KBM-7 (cell line): ENCODE measurements around the gene CAPN10.
A peak's percentile ranks its signal among the peaks of the same experiment; 100 is the strongest.
"Not testable (repeated sequence)": the region's sequence is repeated elsewhere in the genome, so short reads cannot be mapped to it uniquely, and the experiment has no call there.

Experiments used
- DNase-seq: peaks from one replicate; pipeline ENCODE4 v3.0.0-alpha.2; 2015
- in situ Hi-C: fragments of 300-500 bp; cut with MboI; formaldehyde crosslinking; loops from 2 replicates; pipeline ENCODE4 v1.14.3; 2020; ENCODE audit warnings: low sequenced_read_pairs, low pct_unique_long_range_greater_than_20kb, mixed read lengths

Gene CAPN10

GRCh38 chr2:240615820-240616547, 29.4 kb downstream of the CAPN10 start:
- in situ Hi-C loops = no loop called here
- DNase-seq = peak; percentile 26

GRCh38 chr2:240616860-240617666, 30.5 kb downstream of the CAPN10 start:
- peak; percentile 24 for DNase-seq
- in situ Hi-C loops = not testable (repeated sequence)

DNA sequence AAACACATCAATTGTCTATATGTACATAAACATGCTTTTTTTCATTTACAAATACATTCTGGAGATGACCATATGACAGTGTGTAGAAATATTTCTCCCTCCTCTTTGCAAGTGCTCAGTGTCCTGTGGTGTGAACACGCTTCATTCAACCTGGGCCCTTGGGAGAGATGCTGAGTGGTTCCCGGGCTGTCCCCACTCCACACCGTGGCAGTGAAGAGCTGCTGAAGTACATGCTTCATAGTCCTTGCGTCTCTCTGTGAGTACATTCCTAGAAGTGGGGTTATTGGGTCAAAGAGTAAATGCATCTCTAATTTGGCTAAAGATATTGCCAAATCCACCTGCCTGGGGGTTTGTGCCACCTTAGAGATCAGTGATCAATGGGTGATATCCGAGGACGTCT, 32.2 kb downstream of the CAPN10 start:
- DNase-seq = no peak
- in situ Hi-C loops = no loop called here

DNA sequence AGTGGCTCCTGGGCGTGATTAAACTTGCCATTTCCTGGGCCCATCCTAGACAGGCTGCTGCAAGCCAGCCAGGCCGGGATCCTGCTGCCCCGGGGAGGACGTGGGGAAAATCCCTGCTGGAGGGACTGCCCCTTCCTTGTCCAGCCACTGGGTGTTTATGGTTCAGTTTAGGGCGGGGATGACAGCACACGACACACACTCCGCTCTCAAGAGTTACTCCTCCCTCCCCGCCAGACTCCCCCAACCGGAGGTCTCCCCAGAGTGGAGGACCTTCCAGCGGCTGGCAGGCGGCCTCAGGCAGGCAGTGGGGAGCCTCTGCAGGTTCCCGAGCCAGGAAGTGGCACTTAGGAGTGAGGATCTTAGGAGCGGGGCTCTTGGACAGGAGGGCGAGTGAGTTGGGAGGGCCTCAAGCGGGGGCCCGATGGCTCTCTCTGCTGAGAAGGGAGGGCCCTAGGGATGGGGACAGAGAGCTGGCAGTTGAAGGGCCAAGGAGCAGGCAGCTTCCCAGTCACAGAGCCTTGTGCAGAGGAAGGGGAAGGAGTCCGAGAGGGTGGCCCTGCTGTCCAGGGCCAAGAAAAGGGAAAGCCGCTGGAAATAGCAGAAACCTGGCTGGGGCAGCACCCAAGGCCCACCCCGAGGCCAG, 33.1 kb downstream of the CAPN10 start:
- no peak for DNase-seq
- in situ Hi-C loops = no loop called here

- in situ Hi-C loops = no loop called here
- DNase-seq = no peak
Observed at GRCh38 chr2:240620149-240620731, 33.7 kb downstream of the CAPN10 start.

GRCh38 chr2:240620859-240621258, 34.3 kb downstream of the CAPN10 start:
- DNase-seq = no peak
- in situ Hi-C loops = no loop called here

DNA sequence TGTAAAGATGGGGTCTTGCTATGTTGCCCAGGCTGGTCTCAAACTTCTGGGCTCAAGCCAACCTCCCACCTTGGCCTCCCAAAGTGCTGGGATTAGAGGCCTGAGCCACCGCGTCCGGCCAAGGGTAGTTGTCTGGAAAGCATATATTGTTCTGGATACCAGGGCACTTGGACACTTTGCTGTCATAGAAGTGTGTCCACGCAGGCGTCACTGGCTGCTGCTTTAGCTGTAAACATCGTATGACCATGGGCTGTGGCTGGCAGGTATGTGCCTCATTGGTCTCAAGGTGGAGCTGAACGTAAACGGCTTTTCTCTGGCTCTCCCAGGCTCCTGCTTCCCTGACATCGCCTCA, 35.5 kb downstream of the CAPN10 start:
- no peak for DNase-seq
- in situ Hi-C loops = no loop called here

- DNase-seq = peak; percentile 45
- in situ Hi-C loops = no loop called here
Observed at GRCh38 chr2:240622531-240623235, 36.1 kb downstream of the CAPN10 start.

- no peak for DNase-seq
- in situ Hi-C loops = no loop called here
Observed at GRCh38 chr2:240623531-240624010, 37.0 kb downstream of the CAPN10 start.

DNA sequence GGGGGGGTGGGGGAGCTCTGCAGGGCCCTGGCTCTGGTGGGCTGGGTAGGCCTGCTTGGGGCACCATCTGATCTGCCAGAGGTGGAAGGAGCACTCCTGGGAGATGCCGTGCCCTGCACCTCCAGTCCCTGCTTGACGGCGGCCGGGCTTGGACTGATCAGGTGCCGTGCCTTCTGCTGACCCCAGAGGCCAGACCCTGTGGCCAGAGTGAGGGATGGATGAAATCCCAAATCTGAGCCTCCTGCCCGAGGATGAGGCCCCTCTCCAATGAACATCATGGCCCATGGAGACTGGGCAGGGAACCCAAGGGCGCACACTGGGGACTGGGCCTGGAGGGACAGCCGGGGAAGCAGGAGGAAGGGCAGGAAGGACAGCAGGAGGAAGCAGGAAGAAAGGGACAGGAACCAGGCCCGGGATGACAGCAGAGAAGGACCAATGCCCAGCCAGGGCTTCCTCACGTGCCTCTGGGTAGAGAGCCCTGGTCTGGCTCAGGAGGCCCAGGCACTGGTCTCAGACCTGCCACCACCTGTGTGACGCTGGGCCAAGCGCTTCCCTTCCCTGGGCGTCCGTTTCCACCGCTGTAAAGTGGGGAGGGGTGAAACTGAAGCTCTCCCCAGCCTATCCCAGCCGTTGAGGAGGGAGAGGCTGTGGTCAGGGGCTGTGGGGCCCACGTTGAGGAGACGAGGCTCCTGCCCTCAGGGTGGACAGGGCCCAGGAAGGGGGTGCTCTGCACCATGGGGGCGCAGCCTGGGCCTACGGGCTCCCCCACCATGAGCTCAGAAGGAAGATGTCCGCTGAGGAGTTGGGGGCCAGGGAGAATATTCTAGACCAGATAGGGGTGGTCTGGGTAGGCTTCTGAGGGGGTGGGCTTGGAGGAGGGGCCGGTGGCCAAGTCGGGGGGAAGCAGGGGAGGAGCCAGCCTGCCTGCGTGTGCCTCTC, 37.7 kb downstream of the CAPN10 start:
- DNase-seq = no peak
- in situ Hi-C loops = no loop called here

- peak; percentile 86 for DNase-seq
- in situ Hi-C loops = no loop called here
Observed at GRCh38 chr2:240624950-240625621, 38.6 kb downstream of the CAPN10 start, which contains the start of gene GPR35. Gene GPR35, plus strand, starts transcription at chr2:240625480. Its CDS starts 4,473 bp downstream, at chr2:240629953.

GRCh38 chr2:240626531-240627300, 40.2 kb downstream of the CAPN10 start:
- in situ Hi-C loops = no loop called here
- DNase-seq = peak; percentile 70

GRCh38 chr2:240627736-240628506, 41.4 kb downstream of the CAPN10 start:
- in situ Hi-C loops = no loop called here
- no peak for DNase-seq

GRCh38 chr2:240628507-240628807, 41.9 kb downstream of the CAPN10 start:
- in situ Hi-C loops = no loop called here
- no peak for DNase-seq

- DNase-seq = no peak
- in situ Hi-C loops = no loop called here
Observed at GRCh38 chr2:240628808-240629618, 42.5 kb downstream of the CAPN10 start.

DNA sequence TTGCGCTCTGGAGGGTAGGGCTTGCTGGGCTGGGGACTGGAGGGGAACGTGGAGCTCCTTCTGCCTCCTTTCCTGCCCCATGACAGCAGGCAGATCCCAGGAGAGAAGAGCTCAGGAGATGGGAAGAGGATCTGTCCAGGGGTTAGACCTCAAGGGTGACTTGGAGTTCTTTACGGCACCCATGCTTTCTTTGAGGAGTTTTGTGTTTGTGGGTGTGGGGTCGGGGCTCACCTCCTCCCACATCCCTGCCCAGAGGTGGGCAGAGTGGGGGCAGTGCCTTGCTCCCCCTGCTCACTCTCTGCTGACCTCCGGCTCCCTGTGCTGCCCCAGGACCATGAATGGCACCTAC, 43.1 kb downstream of the CAPN10 start:
- in situ Hi-C loops = no loop called here
- no peak for DNase-seq
